ENCODE measurements around the gene NRXN3. TPM values are rescaled to one million over a fixed set of nuclear protein-coding genes. Genes with fewer than 3 reads are reported as not detected.

The NRXN3 gene
- total and polyA plus RNA-seq, 2 experiments from 2014 or later = 5.7 to 7.1 TPM

DNA sequence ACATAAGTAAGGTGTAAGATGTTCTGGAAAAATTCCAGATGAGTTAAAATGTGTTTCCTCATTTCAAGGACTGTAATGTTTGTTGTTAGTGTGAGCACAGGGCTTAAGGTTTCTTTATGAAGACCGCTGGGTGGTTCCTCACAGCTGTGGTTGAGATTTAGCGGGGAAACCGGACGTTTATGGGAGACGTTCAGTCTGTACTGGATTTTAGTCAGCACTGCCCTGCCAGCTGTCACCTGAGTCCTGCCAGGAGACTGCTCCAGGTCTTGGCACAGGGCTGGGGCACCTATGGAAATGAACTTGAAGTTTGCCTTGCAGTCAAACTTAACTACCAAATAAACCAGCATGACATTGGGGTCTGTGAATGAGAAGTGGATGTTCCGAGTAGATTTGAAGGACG lies 1485.9 kb downstream of the NRXN3 start:
- no peaks in the 10 kb centered on the region for H3K27me3 ChIP-seq
- no peak overlapping the region for H3K4me3 ChIP-seq
- H3K36me3 ChIP-seq (replicated peaks; ENCODE audit: insufficient read depth, low read depth) = no peaks in the 10 kb centered on the region
- no peak overlapping the region for H2AFZ ChIP-seq
- no peaks in the 10 kb centered on the region for H3K4me1 ChIP-seq (ENCODE audit: insufficient read depth)
- no peaks in the 10 kb centered on the region for H3K79me2 ChIP-seq
- no peaks in the 10 kb centered on the region for H3K9me3 ChIP-seq (ENCODE audit: low read depth)
- H3K9me2 ChIP-seq (replicated peaks; ENCODE audit: insufficient read depth) = no peaks in the 10 kb centered on the region
- H3K27ac ChIP-seq = no peak overlapping the region
- no peak for TF ChIP-seq EZH2 (IDR thresholded peaks at IDR 0.05; ENCODE audit: borderline replicate concordance)
- H3K4me2 ChIP-seq = no peak overlapping the region
- no peaks in the 10 kb centered on the region for H4K20me1 ChIP-seq (ENCODE audit: insufficient read depth, poor library complexity, severe bottlenecking)
- WGBS (ENCODE audit: low lambda C conversion rate, missing lambda C conversion rate) = 74% methylated on average over 7 of the region's 7 CpGs
- no peak for DNase-seq (ENCODE audit: low spot score)

DNA sequence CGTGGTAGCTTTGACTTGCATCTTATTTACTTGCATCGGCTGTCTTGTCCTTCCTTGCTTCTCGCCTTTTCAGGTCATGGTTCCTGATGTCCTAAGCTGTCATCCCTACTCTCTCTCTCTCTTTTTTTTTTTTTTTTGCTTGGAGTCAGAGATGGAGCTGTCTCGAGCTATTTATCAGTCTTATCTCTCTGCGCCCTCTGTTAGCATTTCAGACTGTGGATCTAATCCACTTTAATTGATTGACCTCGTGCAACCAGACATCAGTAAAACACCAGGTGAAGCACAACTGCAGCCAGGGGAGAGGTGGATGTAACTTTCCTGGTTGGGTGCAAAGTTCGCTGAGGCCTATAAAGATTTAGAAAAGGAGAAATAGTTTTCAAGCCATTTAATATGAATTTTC lies 1486.3 kb downstream of the NRXN3 start:
- H3K4me2 ChIP-seq = no peak overlapping the region

DNA sequence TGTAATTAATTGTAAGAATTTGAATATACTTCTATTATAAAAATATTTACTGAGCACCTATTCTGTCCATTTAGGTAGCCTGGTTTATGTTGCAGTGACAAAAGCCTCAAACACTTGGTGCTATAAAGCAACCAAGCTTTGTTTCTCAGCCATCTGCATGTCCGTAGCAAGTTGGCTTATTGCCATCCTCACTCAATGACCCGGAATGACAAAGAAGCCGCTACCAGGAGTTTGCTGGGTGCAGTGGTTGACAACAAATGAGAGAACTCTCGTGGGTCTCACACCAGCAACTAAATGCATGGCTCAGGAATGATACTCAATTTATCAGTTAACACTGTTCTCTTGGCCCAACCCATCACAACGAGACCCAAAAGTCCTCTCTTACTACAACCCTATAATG lies 1488.0 kb downstream of the NRXN3 start:
- no peaks in the 10 kb centered on the region for H3K27me3 ChIP-seq
- H3K36me3 ChIP-seq (replicated peaks; ENCODE audit: insufficient read depth, low read depth) = no peaks in the 10 kb centered on the region
- no peak for DNase-seq (ENCODE audit: low spot score)
- H2AFZ ChIP-seq = no peak overlapping the region
- H3K27ac ChIP-seq = no peak overlapping the region
- H3K4me2 ChIP-seq = no peak overlapping the region
- no peaks in the 10 kb centered on the region for H3K9me2 ChIP-seq (replicated peaks; ENCODE audit: insufficient read depth)
- H3K79me2 ChIP-seq = no peaks in the 10 kb centered on the region
- 73% methylated on average over 5 of the region's 5 CpGs for WGBS (ENCODE audit: low lambda C conversion rate, missing lambda C conversion rate)
- no peaks in the 10 kb centered on the region for H4K20me1 ChIP-seq (ENCODE audit: insufficient read depth, poor library complexity, severe bottlenecking)
- TF ChIP-seq EZH2 (IDR thresholded peaks at IDR 0.05; ENCODE audit: borderline replicate concordance) (no peak), EZH2phosphoT487 (IDR thresholded peaks at IDR 0.05; ENCODE audit: low read depth, severe bottlenecking, unreplicated experiment) (no peak)
- TF ChIP-seq, protein P1, sequence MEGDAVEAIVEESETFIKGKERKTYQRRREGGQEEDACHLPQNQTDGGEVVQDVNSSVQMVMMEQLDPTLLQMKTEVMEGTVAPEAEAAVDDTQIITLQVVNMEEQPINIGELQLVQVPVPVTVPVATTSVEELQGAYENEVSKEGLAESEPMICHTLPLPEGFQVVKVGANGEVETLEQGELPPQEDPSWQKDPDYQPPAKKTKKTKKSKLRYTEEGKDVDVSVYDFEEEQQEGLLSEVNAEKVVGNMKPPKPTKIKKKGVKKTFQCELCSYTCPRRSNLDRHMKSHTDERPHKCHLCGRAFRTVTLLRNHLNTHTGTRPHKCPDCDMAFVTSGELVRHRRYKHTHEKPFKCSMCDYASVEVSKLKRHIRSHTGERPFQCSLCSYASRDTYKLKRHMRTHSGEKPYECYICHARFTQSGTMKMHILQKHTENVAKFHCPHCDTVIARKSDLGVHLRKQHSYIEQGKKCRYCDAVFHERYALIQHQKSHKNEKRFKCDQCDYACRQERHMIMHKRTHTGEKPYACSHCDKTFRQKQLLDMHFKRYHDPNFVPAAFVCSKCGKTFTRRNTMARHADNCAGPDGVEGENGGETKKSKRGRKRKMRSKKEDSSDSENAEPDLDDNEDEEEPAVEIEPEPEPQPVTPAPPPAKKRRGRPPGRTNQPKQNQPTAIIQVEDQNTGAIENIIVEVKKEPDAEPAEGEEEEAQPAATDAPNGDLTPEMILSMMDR (IDR thresholded peaks at IDR 0.05; ENCODE audit: poor library complexity) = no peak
- no peaks in the 10 kb centered on the region for H3K9me3 ChIP-seq (ENCODE audit: low read depth)
- H3K4me1 ChIP-seq (ENCODE audit: insufficient read depth) = no peaks in the 10 kb centered on the region
- no peak overlapping the region for H3K4me3 ChIP-seq

More for the DNA sequence above, 1486.3 kb downstream of the NRXN3 start:
- no peaks in the 10 kb centered on the region for H4K20me1 ChIP-seq (ENCODE audit: insufficient read depth, poor library complexity, severe bottlenecking)
- H3K27ac ChIP-seq = no peak overlapping the region
- H3K4me3 ChIP-seq = no peak overlapping the region
- WGBS (ENCODE audit: low lambda C conversion rate, missing lambda C conversion rate) = 62% methylated on average over 7 of the region's 7 CpGs
- H3K4me1 ChIP-seq (ENCODE audit: insufficient read depth) = no peaks in the 10 kb centered on the region
- H3K79me2 ChIP-seq = no peaks in the 10 kb centered on the region
- H3K9me3 ChIP-seq (ENCODE audit: low read depth) = no peaks in the 10 kb centered on the region
- no peaks in the 10 kb centered on the region for H3K27me3 ChIP-seq
- no peak for DNase-seq (ENCODE audit: low spot score)
- no peaks in the 10 kb centered on the region for H3K36me3 ChIP-seq (replicated peaks; ENCODE audit: insufficient read depth, low read depth)
- no peak overlapping the region for H2AFZ ChIP-seq
- no peak for TF ChIP-seq EZH2phosphoT487 (IDR thresholded peaks at IDR 0.05; ENCODE audit: low read depth, severe bottlenecking, unreplicated experiment)
- no peak for TF ChIP-seq EZH2 (IDR thresholded peaks at IDR 0.05; ENCODE audit: borderline replicate concordance)
- TF ChIP-seq, protein P1 (IDR thresholded peaks at IDR 0.05; ENCODE audit: poor library complexity) = no peak
- H3K9me2 ChIP-seq (replicated peaks; ENCODE audit: insufficient read depth) = no peaks in the 10 kb centered on the region

DNA sequence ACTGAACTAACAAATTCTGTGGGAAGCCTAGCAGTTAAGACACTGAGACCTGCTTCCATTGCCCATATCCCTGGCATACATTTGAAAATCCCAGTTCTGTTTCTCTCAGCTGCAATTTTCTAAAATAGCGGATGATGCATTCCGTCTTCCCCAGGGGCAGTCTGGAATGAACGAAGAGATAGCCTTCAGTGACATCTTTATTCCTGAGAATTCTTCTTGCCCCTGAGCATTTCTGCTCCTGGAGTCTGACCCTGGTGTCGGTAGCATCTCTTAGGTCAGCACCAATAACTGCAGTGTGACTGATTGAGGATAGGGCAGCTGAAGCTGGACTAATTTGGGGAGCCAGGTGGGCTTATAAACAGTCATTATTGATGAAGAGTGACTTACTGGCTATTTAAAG lies 1488.6 kb downstream of the NRXN3 start:
- Histone ChIP-seq H3K9me3 (ENCODE audit: low read depth) (no peaks in the 10 kb centered on the region), H4K20me1 (ENCODE audit: insufficient read depth, poor library complexity, severe bottlenecking) (no peaks in the 10 kb centered on the region), H3K4me2 (no peak overlapping the region), H3K4me1 (ENCODE audit: insufficient read depth) (no peaks in the 10 kb centered on the region), H3K9me2 (replicated peaks; ENCODE audit: insufficient read depth) (no peaks in the 10 kb centered on the region), H3K4me3 (no peak overlapping the region), H3K36me3 (replicated peaks; ENCODE audit: insufficient read depth, low read depth) (no peaks in the 10 kb centered on the region), H3K27me3 (no peaks in the 10 kb centered on the region), H3K79me2 (no peaks in the 10 kb centered on the region), H3K27ac (no peak overlapping the region), H2AFZ (no peak overlapping the region)
- 80% methylated on average over 4 of the region's 4 CpGs for WGBS (ENCODE audit: low lambda C conversion rate, missing lambda C conversion rate)
- no peak for DNase-seq (ENCODE audit: low spot score)
- TF ChIP-seq, protein P1 (IDR thresholded peaks at IDR 0.05; ENCODE audit: poor library complexity) = no peak
- no peak for TF ChIP-seq EZH2 (IDR thresholded peaks at IDR 0.05; ENCODE audit: borderline replicate concordance)
- TF ChIP-seq EZH2phosphoT487 (IDR thresholded peaks at IDR 0.05; ENCODE audit: low read depth, severe bottlenecking, unreplicated experiment) = no peak
